Measurements from ENCODE around the gene OXCT1. TPM values are rescaled to one million over a fixed set of nuclear protein-coding genes. Genes with fewer than 3 reads are reported as not detected.

Gene OXCT1
- total and polyA plus RNA-seq, 9 of the 15 experiments (the other 6 are each of a cell fraction or from before 2014, with no cell fraction given) = 24.7 to 61.2 (median 41.9) TPM

DNA sequence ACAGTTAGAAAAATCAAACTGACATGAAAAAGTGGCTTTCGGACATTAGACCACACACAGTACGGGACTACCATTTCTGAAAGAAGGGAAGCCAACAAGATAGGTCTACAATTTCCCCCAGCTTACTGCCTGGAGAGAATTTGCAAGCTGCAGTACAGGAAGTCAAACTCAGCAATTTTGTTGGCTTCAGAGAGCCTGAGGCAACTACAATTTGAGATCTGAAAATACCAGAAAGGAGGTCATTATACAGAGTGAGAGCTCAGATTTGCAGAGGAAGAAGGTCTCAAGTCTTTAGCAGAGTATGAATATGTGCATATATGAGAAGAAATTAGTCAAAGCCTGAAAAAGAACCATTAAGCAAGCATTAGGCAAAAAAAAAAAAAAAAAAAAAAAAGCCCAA lies 83.0 kb downstream of the OXCT1 start:
- FAIRE-seq (no peak), DNase-seq (ENCODE audit: extremely low read depth in 1 of 4, low spot score in 3 of 4) (no peak), ATAC-seq (no peak)
- no peaks in the 10 kb centered on the region for H3K9me3 ChIP-seq (replicated peaks; ENCODE audit: control insufficient read depth, insufficient read depth, low read depth, low read length)
- intact Hi-C loops (cut with micrococcal nuclease) (no loop called here), in situ Hi-C loops (cut with MboI) (no loop called here)
- no TSS peak for BruUV-seq (replicated peaks)
- peaks cover 19% of the 10 kb centered on the region; the same call in 2 of the 3 replicates for H3K36me3 ChIP-seq (ENCODE audit: control insufficient read depth, insufficient read depth, low read length)
- no peaks in the 10 kb centered on the region for H3K4me1 ChIP-seq (replicated peaks in 1 of 2; ENCODE audit: control insufficient read depth in 2 of 2, insufficient read depth in 2 of 2, low read length in 2 of 2)
- no peak for TF ChIP-seq RB1 (IDR thresholded peaks at IDR 0.05; ENCODE audit: low read depth)
- TF ChIP-seq MYBL2 (IDR thresholded peaks at IDR 0.05; ENCODE audit: low read depth) = no peak
- TF ChIP-seq MYBL2 (CRISPR knock-in tag; IDR thresholded peaks at IDR 0.05; ENCODE audit: borderline replicate concordance) = no peak
- TF ChIP-seq GABPB2 (CRISPR knock-in tag; conservative IDR thresholded peaks at IDR 0.05) = no peak
- no peak for TF ChIP-seq TARDBP (IDR thresholded peaks at IDR 0.05)
- no peak for TF ChIP-seq NFATC3 (IDR thresholded peaks at IDR 0.05)
- peak; percentile 7; the same call in 1 of the 2 replicates for TF ChIP-seq ZNF316 (IDR thresholded peaks at IDR 0.05)
- no peak for TF ChIP-seq HMG20A (CRISPR knock-in tag; conservative IDR thresholded peaks at IDR 0.05)
- no peak overlapping the region for H3K9ac ChIP-seq (ENCODE audit: insufficient read depth in 1 of 2, low read depth in 2 of 2, low read length in 2 of 2)
- H4K20me1 ChIP-seq (replicated peaks; ENCODE audit: control insufficient read depth, insufficient read depth, low read length) = no peaks in the 10 kb centered on the region
- no peaks in the 10 kb centered on the region for H3K27me3 ChIP-seq (ENCODE audit: control insufficient read depth in 2 of 2, insufficient read depth in 2 of 2, low read length in 2 of 2)
- H3K4me3 ChIP-seq = no peak overlapping the region
- POLR2A ChIA-PET = interaction anchor here (1.5 kb wide), 1 partner anchor 9 kb away, joined by 4 read pairs; no protein-coding TSS in a partner anchor
- H3K27ac ChIP-seq (ENCODE audit: extremely low read depth, low read depth, low read length) = no peak overlapping the region
- no peaks in the 10 kb centered on the region for H3K9me1 ChIP-seq (ENCODE audit: control insufficient read depth, insufficient read depth, low read length)
- no peak overlapping the region for H3K4me2 ChIP-seq (ENCODE audit: insufficient read depth, low read length)
- CTCF ChIA-PET (ENCODE audit: low intra/inter-chr PET ratio) = no interaction called here
- 42% methylated on average over 2 of the region's 2 CpGs for WGBS (ENCODE audit: insufficient coverage, low coverage, missing lambda C conversion rate)
- no peaks in the 10 kb centered on the region for H3K79me2 ChIP-seq (ENCODE audit: control insufficient read depth, insufficient read depth, low read length)
- H2AFZ ChIP-seq (ENCODE audit: low read depth, low read length) = no peak overlapping the region

DNA sequence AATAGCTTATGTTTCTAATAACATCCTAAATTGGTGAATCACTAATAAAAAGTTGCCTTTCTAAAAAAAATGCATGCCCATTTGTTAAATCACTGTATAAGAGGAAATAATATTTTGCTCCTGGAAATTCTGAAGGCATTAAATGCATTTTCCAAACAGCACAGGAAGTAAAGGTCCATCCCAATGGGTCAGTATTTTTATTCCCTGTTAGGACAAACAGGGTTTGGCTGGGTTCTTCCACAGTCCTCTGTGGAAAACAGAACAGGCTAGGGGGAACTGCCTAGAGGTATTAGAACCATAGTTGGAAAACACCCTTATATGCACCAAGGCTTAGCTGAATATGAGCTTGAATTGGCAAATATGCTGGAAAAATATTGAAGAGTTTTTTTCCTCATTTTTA lies 85.2 kb downstream of the OXCT1 start:
- no peak for FAIRE-seq
- POLR2A ChIA-PET = interaction anchor here (0.8 kb wide), 1 partner anchor 20 kb away, joined by 4 read pairs; no protein-coding TSS in a partner anchor

More for the DNA sequence above, 85.2 kb downstream of the OXCT1 start:
- Histone ChIP-seq H3K36me3 (ENCODE audit: control insufficient read depth, insufficient read depth, low read length) (peaks cover 16% of the 10 kb centered on the region; the same call in 2 of the 3 replicates), H4K20me1 (replicated peaks; ENCODE audit: control insufficient read depth, insufficient read depth, low read length) (no peaks in the 10 kb centered on the region), H3K9ac (ENCODE audit: insufficient read depth in 1 of 2, low read depth in 2 of 2, low read length in 2 of 2) (no peak overlapping the region), H3K27ac (ENCODE audit: extremely low read depth, low read depth, low read length) (no peak overlapping the region), H3K9me1 (ENCODE audit: control insufficient read depth, insufficient read depth, low read length) (no peaks in the 10 kb centered on the region), H2AFZ (ENCODE audit: low read depth, low read length) (no peak overlapping the region), H3K27me3 (ENCODE audit: control insufficient read depth in 2 of 2, insufficient read depth in 2 of 2, low read length in 2 of 2) (no peaks in the 10 kb centered on the region), H3K4me3 (no peak overlapping the region), H3K4me2 (ENCODE audit: insufficient read depth, low read length) (no peak overlapping the region), H3K79me2 (ENCODE audit: control insufficient read depth, insufficient read depth, low read length) (no peaks in the 10 kb centered on the region), H3K9me3 (replicated peaks; ENCODE audit: control insufficient read depth, insufficient read depth, low read depth, low read length) (no peaks in the 10 kb centered on the region), H3K4me1 (replicated peaks in 1 of 2; ENCODE audit: control insufficient read depth in 2 of 2, insufficient read depth in 2 of 2, low read length in 2 of 2) (no peaks in the 10 kb centered on the region)
- TF ChIP-seq KAT2B (IDR thresholded peaks at IDR 0.05; ENCODE audit: low read depth, low read length) (no peak), SLC30A9 (CRISPR knock-in tag; IDR thresholded peaks at IDR 0.05) (no peak), ZNF263 (CRISPR knock-in tag; IDR thresholded peaks at IDR 0.05; ENCODE audit: borderline replicate concordance) (no peak)
- no TSS peak for BruUV-seq (replicated peaks)
- ATAC-seq (no peak), DNase-seq (ENCODE audit: extremely low read depth in 1 of 4, low spot score in 3 of 4) (no peak)
- intact Hi-C loops (cut with micrococcal nuclease) = no loop called here
- in situ Hi-C loops (cut with MboI) = no loop called here
- CTCF ChIA-PET (ENCODE audit: low intra/inter-chr PET ratio) = no interaction called here

Measured in K562 (cell line).